ENCODE results near the gene DGCR2. TPM values are rescaled to one million over a fixed set of nuclear protein-coding genes. Genes with fewer than 3 reads are reported as not detected.

The DGCR2 gene
- total and polyA plus RNA-seq, 2 of the 8 experiments (the other 6 are each of a cell fraction or from before 2014, with no cell fraction given): 42.3 to 62.2 TPM

GRCh38 chr22:19097518-19097917 lies 24.7 kb downstream of the DGCR2 start (continued):
- TF ChIP-seq, protein P1, sequence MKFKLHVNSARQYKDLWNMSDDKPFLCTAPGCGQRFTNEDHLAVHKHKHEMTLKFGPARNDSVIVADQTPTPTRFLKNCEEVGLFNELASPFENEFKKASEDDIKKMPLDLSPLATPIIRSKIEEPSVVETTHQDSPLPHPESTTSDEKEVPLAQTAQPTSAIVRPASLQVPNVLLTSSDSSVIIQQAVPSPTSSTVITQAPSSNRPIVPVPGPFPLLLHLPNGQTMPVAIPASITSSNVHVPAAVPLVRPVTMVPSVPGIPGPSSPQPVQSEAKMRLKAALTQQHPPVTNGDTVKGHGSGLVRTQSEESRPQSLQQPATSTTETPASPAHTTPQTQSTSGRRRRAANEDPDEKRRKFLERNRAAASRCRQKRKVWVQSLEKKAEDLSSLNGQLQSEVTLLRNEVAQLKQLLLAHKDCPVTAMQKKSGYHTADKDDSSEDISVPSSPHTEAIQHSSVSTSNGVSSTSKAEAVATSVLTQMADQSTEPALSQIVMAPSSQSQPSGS (IDR thresholded peaks at IDR 0.05; ENCODE audit: low read length): no peak

Measured in H1 (cell line).